Ishikawa (cell line): Measurements from ENCODE around the gene TXLNG.

Experiments used
- CEBPB ChIP-seq: IDR thresholded peaks from 2 replicates; pipeline ENCODE4 v1.6.1; 2012
- EP300 ChIP-seq: IDR thresholded peaks from 2 replicates; pipeline ENCODE4 v1.6.1; 2012; ENCODE audit warnings: borderline replicate concordance
- FOXM1 ChIP-seq: IDR thresholded peaks from 2 replicates; pipeline ENCODE4 v1.6.1; 2012; ENCODE audit warnings: low read depth, borderline replicate concordance
- NFIC ChIP-seq: IDR thresholded peaks from 2 replicates; pipeline ENCODE4 v1.6.1; 2012
- TAF1 ChIP-seq: IDR thresholded peaks from 2 replicates; pipeline ENCODE4 v1.6.1; 2012; ENCODE audit warnings: low read depth, mild to moderate bottlenecking
- TF ChIP-seq, protein P1 (sequence below): IDR thresholded peaks from 2 replicates; pipeline ENCODE4 v1.6.1; 2012

DNA sequence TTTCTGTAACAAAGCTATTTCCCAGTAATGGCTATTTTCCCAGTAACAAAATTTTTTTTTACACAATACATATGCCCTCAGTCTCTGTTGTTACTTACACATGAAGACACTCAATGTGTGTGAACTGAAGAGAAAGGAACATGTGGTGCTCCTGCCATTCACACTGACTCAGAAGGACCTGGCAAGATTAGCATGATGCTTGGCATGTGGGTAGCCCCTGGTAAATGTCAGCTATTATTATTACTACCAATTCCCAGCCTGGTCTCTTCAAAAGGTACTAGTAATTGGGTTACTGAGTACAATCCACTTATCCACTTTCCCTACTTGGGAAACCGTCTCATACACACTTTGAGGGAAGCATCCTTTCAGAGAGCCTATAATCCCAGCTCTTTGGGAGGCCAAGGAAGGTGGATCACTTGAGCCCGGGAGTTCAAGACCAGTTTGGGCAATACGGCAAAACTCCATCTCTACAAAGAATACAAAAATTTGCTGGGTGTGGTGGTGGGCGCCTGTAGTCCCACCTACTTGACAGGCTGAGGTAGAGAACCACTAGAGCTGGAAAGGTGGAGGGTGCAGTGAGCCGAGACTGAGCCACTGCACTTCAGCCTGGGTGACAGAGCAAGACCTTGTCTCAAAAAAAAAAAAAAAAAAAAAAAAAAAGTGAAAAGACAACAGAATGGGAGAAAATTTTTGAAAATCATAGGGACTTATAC lies 69.3 kb downstream of the TXLNG start:
- TF ChIP-seq TAF1 (no peak), EP300 (no peak), FOXM1 (no peak), CEBPB (no peak), NFIC (no peak)
- TF ChIP-seq, protein P1, sequence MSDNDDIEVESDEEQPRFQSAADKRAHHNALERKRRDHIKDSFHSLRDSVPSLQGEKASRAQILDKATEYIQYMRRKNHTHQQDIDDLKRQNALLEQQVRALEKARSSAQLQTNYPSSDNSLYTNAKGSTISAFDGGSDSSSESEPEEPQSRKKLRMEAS = no peak
